ENCODE measurements around the gene PTPRN2. TPM values are rescaled to one million over a fixed set of nuclear protein-coding genes. Genes with fewer than 3 reads are reported as not detected.

The PTPRN2 gene
- total and polyA plus RNA-seq, 2 donors (not counting 3 experiments of a cell fraction or from before 2014, with no cell fraction given) = 0.62 to 0.88 TPM

- no peak overlapping the region for H3K4me3 ChIP-seq (replicated peaks in 1 of 3; ENCODE audit: insufficient read depth in 1 of 3, low read depth in 1 of 3, low read length in 3 of 3)
- intact Hi-C loops (cut with micrococcal nuclease) (no loop called here), dilution Hi-C loops (cut with MboI; ENCODE audit: extremely low pct_ligation_motif_present, low sequenced_read_pairs) (no loop called here)
- no peaks in the 10 kb centered on the region for H3K27me3 ChIP-seq (ENCODE audit: control insufficient read depth in 2 of 2, insufficient read depth in 2 of 2, low read length in 2 of 2)
- no peaks in the 10 kb centered on the region for H3K9me1 ChIP-seq (replicated peaks; ENCODE audit: control insufficient read depth, extremely low read depth, insufficient read depth, low read length)
- ChIA-PET POLR2A (no interaction called here), CTCF (no interaction called here)
- FAIRE-seq = no peak
- no TSS peak for BruUV-seq (replicated peaks)
- H2AFZ ChIP-seq (ENCODE audit: low read depth, low read length) = no peak overlapping the region
- no peaks in the 10 kb centered on the region for H3K4me1 ChIP-seq (ENCODE audit: control insufficient read depth, extremely low read depth, insufficient read depth, low read length)
- no peaks in the 10 kb centered on the region for H3K36me3 ChIP-seq (ENCODE audit: control insufficient read depth in 2 of 2, extremely low read depth in 1 of 2, insufficient read depth in 2 of 2, low read length in 2 of 2)
- no peak overlapping the region for H3K27ac ChIP-seq (ENCODE audit: insufficient read depth, low read depth, low read length)
- H3K79me2 ChIP-seq (ENCODE audit: control insufficient read depth, insufficient read depth, low read length) = no peaks in the 10 kb centered on the region
- no peaks in the 10 kb centered on the region for H4K20me1 ChIP-seq (replicated peaks; ENCODE audit: control insufficient read depth, extremely low read depth, insufficient read depth, low read length)
- no peak for DNase-seq (ENCODE audit: low read depth, low spot score)
- H3K9ac ChIP-seq (replicated peaks; ENCODE audit: extremely low read depth, insufficient read depth, low read length) = no peak overlapping the region
- peaks cover 2% of the 10 kb centered on the region for H3K9me3 ChIP-seq (replicated peaks; ENCODE audit: control insufficient read depth, insufficient read depth, low read length)
- TF ChIP-seq CTCF (IDR thresholded peaks at IDR 0.05; ENCODE audit: extremely low read depth in 1 of 2, insufficient read depth in 1 of 2, low read depth in 1 of 2, low read length in 2 of 2) (no peak), POLR2AphosphoS5 (IDR thresholded peaks at IDR 0.05; ENCODE audit: insufficient read depth, low read depth, low read length) (no peak), GATA2 (IDR thresholded peaks at IDR 0.05; ENCODE audit: insufficient read depth, insufficient read length, low read depth, low read length) (no peak), POLR2A (IDR thresholded peaks at IDR 0.05; ENCODE audit: low read depth, low read length) (no peak), JUN (IDR thresholded peaks at IDR 0.05; ENCODE audit: borderline replicate concordance, insufficient read depth, insufficient read length, low read depth) (no peak), MYC (IDR thresholded peaks at IDR 0.05; ENCODE audit: low read depth, low read length) (no peak), MAX (IDR thresholded peaks at IDR 0.05; ENCODE audit: insufficient read depth, insufficient read length) (no peak), FOS (IDR thresholded peaks at IDR 0.05; ENCODE audit: borderline replicate concordance, insufficient read depth, low read length) (no peak), EZH2 (IDR thresholded peaks at IDR 0.05; ENCODE audit: borderline replicate concordance, low read depth, low read length, severe bottlenecking) (no peak)
- H3K4me2 ChIP-seq (ENCODE audit: insufficient read depth, low read length) = no peak overlapping the region
Measured at GRCh38 chr7:158474488-158474887, 113.1 kb downstream of the PTPRN2 start.

All from endothelial cell of umbilical vein (primary cell).